WTC11 (cell line): ENCODE results near the gene PAX4. TPM values are rescaled to one million over a fixed set of nuclear protein-coding genes. Genes with fewer than 3 reads are reported as not detected.

Source experiments
- ATF1 ChIP-seq: sonication (generic); formaldehyde crosslinking; IDR thresholded peaks from 2 replicates; pipeline ENCODE4 v1.8.1; 2023; ENCODE audit warnings: mild to moderate bottlenecking, moderate library complexity, missing genetic modification reagents
- CBFB ChIP-seq: sonication (generic); formaldehyde crosslinking; IDR thresholded peaks from 2 replicates; pipeline ENCODE4 v1.8.1; 2022; ENCODE audit warnings: mild to moderate bottlenecking, low read depth, missing genetic modification reagents
- IRF2 ChIP-seq: sonication (generic); formaldehyde crosslinking; IDR thresholded peaks from 2 replicates; pipeline ENCODE4 v1.8.0; 2022; ENCODE audit warnings: low read depth, missing genetic modification reagents, borderline replicate concordance
- NR3C1 ChIP-seq: sonication (generic); formaldehyde crosslinking; conservative IDR thresholded peaks from 2 replicates; pipeline ENCODE4 v1.8.1; 2023; ENCODE audit warnings: low read depth, mild to moderate bottlenecking, missing genetic modification reagents
- SMAD3 ChIP-seq: sonication (generic); formaldehyde crosslinking; IDR thresholded peaks from 2 replicates; pipeline ENCODE4 v1.8.0; 2022; ENCODE audit warnings: missing genetic modification reagents, mild to moderate bottlenecking, borderline replicate concordance
- TCF7 ChIP-seq: sonication (generic); formaldehyde crosslinking; IDR thresholded peaks from 2 replicates; pipeline ENCODE4 v1.8.0; 2022; ENCODE audit warnings: mild to moderate bottlenecking, low read depth, missing genetic modification reagents, moderate library complexity
- TP53 ChIP-seq: sonication (generic); formaldehyde crosslinking; IDR thresholded peaks from 2 replicates; pipeline ENCODE4 v1.8.1; 2023; ENCODE audit warnings: mild to moderate bottlenecking, missing genetic modification reagents
- ZBTB21 ChIP-seq: sonication (generic); formaldehyde crosslinking; IDR thresholded peaks from 2 replicates; pipeline ENCODE4 v1.8.1; 2023; ENCODE audit warnings: mild to moderate bottlenecking, missing genetic modification reagents, borderline replicate concordance
- ZNF121 ChIP-seq: sonication (generic); formaldehyde crosslinking; IDR thresholded peaks from 2 replicates; pipeline ENCODE4 v1.8.0; 2023; ENCODE audit warnings: missing genetic modification reagents
- ZNF396 ChIP-seq: fragments of 250-450 bp; sonication (Bioruptor Pico); IDR thresholded peaks from 2 replicates; pipeline ENCODE4 v1.8.0; 2021; ENCODE audit warnings: mild to moderate bottlenecking, moderate library complexity, borderline replicate concordance
- total RNA-seq: library from RNA; stranded (reverse); gene quantifications from 3 replicates; pipeline ENCODE4 v1.2.3, GENCODE V29; 2021
- TF ChIP-seq, protein P1 (sequence below): sonication (generic); formaldehyde crosslinking; IDR thresholded peaks from 2 replicates; pipeline ENCODE4 v1.8.1; 2023; ENCODE audit warnings: mild to moderate bottlenecking, missing genetic modification reagents
- TF ChIP-seq, protein P2 (sequence below): sonication (generic); formaldehyde crosslinking; IDR thresholded peaks from 2 replicates; pipeline ENCODE4 v1.8.0; 2022; ENCODE audit warnings: mild to moderate bottlenecking, missing genetic modification reagents
- TF ChIP-seq, protein P3 (sequence below): fragments of 250-450 bp; sonication (Bioruptor Pico); IDR thresholded peaks from 2 replicates; pipeline ENCODE4 v1.9.0; 2021; ENCODE audit warnings: moderate library complexity, mild to moderate bottlenecking, inconsistent platforms, borderline replicate concordance
- TF ChIP-seq, protein P4 (sequence below): sonication (generic); formaldehyde crosslinking; IDR thresholded peaks from 2 replicates; pipeline ENCODE4 v1.8.1; 2023; ENCODE audit warnings: mild to moderate bottlenecking, missing genetic modification reagents, borderline replicate concordance
- TF ChIP-seq, protein P5 (sequence below): sonication (generic); formaldehyde crosslinking; IDR thresholded peaks from 2 replicates; pipeline ENCODE4 v1.8.0; 2023; ENCODE audit warnings: missing genetic modification reagents, mild to moderate bottlenecking, borderline replicate concordance
- TF ChIP-seq, protein P6 (sequence below): sonication (generic); formaldehyde crosslinking; IDR thresholded peaks from 2 replicates; pipeline ENCODE4 v1.8.1; 2022; ENCODE audit warnings: mild to moderate bottlenecking, moderate library complexity, missing genetic modification reagents
- TF ChIP-seq, protein P7 (sequence below): fragments of 250-450 bp; sonication (Bioruptor Pico); IDR thresholded peaks from 2 replicates; pipeline ENCODE4 v1.9.0; 2021; ENCODE audit warnings: mild to moderate bottlenecking, borderline replicate concordance
- TF ChIP-seq, protein P8 (sequence below): sonication (generic); formaldehyde crosslinking; IDR thresholded peaks from 2 replicates; pipeline ENCODE4 v1.8.0; 2022; ENCODE audit warnings: mild to moderate bottlenecking, missing genetic modification reagents

Gene PAX4
- total RNA-seq, 1 experiment from 2014 or later, result not detected

DNA sequence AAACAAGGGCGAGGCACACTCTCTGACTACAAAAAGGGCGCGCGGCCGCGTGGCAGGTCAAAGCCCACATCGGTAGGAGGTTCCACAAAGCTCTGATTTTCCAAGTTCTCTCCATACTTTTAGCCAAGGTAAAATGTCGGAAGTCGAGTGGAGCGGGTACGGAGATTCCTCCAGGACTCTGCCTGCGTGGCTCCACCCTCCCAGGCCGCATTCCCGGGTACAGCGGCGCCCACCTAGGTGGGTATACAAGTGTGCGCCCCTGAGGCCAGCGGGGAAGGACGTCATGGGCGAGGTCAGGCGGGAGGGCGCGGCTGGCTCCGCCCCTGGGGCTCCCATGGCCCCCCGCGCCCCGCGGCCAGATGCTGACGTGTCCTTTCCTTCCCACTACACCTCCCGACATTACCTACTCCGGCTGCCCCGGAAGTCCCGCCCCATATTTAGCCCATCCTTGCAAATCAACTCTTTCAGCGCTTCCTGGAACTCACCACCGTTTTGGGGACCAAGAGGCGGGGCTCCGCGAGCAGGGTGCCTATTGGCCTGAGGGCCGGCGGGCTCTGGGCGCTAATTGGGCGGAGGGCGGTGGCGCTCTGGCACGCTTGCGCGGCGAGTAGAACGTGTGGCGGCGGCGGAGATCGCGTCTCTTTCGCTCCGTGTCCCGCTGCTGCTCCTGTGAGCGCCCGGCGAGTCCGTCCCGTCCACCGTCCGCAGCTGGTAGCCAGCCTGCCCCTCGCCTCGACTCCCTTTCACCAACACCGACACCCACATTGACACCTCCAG, 33.8 kb upstream of the PAX4 start, which contains the start of gene SND1 (continued):
- TF ChIP-seq, protein P1, sequence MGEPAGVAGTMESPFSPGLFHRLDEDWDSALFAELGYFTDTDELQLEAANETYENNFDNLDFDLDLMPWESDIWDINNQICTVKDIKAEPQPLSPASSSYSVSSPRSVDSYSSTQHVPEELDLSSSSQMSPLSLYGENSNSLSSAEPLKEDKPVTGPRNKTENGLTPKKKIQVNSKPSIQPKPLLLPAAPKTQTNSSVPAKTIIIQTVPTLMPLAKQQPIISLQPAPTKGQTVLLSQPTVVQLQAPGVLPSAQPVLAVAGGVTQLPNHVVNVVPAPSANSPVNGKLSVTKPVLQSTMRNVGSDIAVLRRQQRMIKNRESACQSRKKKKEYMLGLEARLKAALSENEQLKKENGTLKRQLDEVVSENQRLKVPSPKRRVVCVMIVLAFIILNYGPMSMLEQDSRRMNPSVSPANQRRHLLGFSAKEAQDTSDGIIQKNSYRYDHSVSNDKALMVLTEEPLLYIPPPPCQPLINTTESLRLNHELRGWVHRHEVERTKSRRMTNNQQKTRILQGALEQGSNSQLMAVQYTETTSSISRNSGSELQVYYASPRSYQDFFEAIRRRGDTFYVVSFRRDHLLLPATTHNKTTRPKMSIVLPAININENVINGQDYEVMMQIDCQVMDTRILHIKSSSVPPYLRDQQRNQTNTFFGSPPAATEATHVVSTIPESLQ (CRISPR knock-in tag), result no peak
- TF ChIP-seq, protein P2, sequence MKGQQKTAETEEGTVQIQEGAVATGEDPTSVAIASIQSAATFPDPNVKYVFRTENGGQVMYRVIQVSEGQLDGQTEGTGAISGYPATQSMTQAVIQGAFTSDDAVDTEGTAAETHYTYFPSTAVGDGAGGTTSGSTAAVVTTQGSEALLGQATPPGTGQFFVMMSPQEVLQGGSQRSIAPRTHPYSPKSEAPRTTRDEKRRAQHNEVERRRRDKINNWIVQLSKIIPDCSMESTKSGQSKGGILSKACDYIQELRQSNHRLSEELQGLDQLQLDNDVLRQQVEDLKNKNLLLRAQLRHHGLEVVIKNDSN (CRISPR knock-in tag), result peak; percentile 26; the same call in 1 of the 2 replicates
- TF ChIP-seq, protein P3, sequence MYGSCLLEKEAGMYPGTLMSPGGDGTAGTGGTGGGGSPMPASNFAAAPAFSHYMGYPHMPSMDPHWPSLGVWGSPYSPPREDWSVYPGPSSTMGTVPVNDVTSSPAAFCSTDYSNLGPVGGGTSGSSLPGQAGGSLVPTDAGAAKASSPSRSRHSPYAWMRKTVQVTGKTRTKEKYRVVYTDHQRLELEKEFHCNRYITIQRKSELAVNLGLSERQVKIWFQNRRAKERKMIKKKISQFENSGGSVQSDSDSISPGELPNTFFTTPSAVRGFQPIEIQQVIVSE (CRISPR knock-in tag), result no peak
- TF ChIP-seq TP53 (CRISPR knock-in tag), result no peak
- TF ChIP-seq ATF1 (CRISPR knock-in tag), result no peak
- no peak for TF ChIP-seq CBFB (CRISPR knock-in tag)
- TF ChIP-seq, protein P4, sequence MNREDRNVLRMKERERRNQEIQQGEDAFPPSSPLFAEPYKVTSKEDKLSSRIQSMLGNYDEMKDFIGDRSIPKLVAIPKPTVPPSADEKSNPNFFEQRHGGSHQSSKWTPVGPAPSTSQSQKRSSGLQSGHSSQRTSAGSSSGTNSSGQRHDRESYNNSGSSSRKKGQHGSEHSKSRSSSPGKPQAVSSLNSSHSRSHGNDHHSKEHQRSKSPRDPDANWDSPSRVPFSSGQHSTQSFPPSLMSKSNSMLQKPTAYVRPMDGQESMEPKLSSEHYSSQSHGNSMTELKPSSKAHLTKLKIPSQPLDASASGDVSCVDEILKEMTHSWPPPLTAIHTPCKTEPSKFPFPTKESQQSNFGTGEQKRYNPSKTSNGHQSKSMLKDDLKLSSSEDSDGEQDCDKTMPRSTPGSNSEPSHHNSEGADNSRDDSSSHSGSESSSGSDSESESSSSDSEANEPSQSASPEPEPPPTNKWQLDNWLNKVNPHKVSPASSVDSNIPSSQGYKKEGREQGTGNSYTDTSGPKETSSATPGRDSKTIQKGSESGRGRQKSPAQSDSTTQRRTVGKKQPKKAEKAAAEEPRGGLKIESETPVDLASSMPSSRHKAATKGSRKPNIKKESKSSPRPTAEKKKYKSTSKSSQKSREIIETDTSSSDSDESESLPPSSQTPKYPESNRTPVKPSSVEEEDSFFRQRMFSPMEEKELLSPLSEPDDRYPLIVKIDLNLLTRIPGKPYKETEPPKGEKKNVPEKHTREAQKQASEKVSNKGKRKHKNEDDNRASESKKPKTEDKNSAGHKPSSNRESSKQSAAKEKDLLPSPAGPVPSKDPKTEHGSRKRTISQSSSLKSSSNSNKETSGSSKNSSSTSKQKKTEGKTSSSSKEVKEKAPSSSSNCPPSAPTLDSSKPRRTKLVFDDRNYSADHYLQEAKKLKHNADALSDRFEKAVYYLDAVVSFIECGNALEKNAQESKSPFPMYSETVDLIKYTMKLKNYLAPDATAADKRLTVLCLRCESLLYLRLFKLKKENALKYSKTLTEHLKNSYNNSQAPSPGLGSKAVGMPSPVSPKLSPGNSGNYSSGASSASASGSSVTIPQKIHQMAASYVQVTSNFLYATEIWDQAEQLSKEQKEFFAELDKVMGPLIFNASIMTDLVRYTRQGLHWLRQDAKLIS (CRISPR knock-in tag), result no peak
- TF ChIP-seq SMAD3 (CRISPR knock-in tag), result no peak
- TF ChIP-seq TCF7 (CRISPR knock-in tag), result no peak
- no peak for TF ChIP-seq ZNF396 (CRISPR knock-in tag)
- no peak for TF ChIP-seq IRF2
- TF ChIP-seq, protein P5, sequence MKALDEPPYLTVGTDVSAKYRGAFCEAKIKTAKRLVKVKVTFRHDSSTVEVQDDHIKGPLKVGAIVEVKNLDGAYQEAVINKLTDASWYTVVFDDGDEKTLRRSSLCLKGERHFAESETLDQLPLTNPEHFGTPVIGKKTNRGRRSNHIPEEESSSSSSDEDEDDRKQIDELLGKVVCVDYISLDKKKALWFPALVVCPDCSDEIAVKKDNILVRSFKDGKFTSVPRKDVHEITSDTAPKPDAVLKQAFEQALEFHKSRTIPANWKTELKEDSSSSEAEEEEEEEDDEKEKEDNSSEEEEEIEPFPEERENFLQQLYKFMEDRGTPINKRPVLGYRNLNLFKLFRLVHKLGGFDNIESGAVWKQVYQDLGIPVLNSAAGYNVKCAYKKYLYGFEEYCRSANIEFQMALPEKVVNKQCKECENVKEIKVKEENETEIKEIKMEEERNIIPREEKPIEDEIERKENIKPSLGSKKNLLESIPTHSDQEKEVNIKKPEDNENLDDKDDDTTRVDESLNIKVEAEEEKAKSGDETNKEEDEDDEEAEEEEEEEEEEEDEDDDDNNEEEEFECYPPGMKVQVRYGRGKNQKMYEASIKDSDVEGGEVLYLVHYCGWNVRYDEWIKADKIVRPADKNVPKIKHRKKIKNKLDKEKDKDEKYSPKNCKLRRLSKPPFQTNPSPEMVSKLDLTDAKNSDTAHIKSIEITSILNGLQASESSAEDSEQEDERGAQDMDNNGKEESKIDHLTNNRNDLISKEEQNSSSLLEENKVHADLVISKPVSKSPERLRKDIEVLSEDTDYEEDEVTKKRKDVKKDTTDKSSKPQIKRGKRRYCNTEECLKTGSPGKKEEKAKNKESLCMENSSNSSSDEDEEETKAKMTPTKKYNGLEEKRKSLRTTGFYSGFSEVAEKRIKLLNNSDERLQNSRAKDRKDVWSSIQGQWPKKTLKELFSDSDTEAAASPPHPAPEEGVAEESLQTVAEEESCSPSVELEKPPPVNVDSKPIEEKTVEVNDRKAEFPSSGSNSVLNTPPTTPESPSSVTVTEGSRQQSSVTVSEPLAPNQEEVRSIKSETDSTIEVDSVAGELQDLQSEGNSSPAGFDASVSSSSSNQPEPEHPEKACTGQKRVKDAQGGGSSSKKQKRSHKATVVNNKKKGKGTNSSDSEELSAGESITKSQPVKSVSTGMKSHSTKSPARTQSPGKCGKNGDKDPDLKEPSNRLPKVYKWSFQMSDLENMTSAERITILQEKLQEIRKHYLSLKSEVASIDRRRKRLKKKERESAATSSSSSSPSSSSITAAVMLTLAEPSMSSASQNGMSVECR (CRISPR knock-in tag), result peak; percentile 83; the same call in 1 of the 2 replicates
- TF ChIP-seq, protein P6, sequence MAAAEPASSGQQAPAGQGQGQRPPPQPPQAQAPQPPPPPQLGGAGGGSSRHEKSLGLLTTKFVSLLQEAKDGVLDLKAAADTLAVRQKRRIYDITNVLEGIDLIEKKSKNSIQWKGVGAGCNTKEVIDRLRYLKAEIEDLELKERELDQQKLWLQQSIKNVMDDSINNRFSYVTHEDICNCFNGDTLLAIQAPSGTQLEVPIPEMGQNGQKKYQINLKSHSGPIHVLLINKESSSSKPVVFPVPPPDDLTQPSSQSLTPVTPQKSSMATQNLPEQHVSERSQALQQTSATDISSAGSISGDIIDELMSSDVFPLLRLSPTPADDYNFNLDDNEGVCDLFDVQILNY (CRISPR knock-in tag), result 0 out of 2 replicates have a peak, but pooled peaks have one; percentile 46
- no peak for TF ChIP-seq ZBTB21 (CRISPR knock-in tag)
- no peak for TF ChIP-seq NR3C1 (CRISPR knock-in tag)
- TF ChIP-seq, protein P7, sequence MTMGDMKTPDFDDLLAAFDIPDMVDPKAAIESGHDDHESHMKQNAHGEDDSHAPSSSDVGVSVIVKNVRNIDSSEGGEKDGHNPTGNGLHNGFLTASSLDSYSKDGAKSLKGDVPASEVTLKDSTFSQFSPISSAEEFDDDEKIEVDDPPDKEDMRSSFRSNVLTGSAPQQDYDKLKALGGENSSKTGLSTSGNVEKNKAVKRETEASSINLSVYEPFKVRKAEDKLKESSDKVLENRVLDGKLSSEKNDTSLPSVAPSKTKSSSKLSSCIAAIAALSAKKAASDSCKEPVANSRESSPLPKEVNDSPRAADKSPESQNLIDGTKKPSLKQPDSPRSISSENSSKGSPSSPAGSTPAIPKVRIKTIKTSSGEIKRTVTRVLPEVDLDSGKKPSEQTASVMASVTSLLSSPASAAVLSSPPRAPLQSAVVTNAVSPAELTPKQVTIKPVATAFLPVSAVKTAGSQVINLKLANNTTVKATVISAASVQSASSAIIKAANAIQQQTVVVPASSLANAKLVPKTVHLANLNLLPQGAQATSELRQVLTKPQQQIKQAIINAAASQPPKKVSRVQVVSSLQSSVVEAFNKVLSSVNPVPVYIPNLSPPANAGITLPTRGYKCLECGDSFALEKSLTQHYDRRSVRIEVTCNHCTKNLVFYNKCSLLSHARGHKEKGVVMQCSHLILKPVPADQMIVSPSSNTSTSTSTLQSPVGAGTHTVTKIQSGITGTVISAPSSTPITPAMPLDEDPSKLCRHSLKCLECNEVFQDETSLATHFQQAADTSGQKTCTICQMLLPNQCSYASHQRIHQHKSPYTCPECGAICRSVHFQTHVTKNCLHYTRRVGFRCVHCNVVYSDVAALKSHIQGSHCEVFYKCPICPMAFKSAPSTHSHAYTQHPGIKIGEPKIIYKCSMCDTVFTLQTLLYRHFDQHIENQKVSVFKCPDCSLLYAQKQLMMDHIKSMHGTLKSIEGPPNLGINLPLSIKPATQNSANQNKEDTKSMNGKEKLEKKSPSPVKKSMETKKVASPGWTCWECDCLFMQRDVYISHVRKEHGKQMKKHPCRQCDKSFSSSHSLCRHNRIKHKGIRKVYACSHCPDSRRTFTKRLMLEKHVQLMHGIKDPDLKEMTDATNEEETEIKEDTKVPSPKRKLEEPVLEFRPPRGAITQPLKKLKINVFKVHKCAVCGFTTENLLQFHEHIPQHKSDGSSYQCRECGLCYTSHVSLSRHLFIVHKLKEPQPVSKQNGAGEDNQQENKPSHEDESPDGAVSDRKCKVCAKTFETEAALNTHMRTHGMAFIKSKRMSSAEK (CRISPR knock-in tag), result no peak
- TF ChIP-seq, protein P8, sequence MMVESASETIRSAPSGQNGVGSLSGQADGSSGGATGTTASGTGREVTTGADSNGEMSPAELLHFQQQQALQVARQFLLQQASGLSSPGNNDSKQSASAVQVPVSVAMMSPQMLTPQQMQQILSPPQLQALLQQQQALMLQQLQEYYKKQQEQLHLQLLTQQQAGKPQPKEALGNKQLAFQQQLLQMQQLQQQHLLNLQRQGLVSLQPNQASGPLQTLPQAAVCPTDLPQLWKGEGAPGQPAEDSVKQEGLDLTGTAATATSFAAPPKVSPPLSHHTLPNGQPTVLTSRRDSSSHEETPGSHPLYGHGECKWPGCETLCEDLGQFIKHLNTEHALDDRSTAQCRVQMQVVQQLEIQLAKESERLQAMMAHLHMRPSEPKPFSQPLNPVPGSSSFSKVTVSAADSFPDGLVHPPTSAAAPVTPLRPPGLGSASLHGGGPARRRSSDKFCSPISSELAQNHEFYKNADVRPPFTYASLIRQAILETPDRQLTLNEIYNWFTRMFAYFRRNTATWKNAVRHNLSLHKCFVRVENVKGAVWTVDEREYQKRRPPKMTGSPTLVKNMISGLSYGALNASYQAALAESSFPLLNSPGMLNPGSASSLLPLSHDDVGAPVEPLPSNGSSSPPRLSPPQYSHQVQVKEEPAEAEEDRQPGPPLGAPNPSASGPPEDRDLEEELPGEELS, result no peak; the same call in 1 of the 2 replicates
- TF ChIP-seq ZNF121 (CRISPR knock-in tag), result no peak
